GM21529 (cell line): Measurements from ENCODE around the gene SEH1L.

Source experiments
- ATAC-seq: cut with Tn5 transposase; IDR thresholded peaks from one replicate; pipeline ENCODE4 v1.9.1; 2021; ENCODE audit not compliant: unreplicated experiment

Gene SEH1L

GRCh38 chr18:13035249-13035914 lies 87.6 kb downstream of the SEH1L start:
- no peak for ATAC-seq

GRCh38 chr18:13036622-13037320 lies 89.0 kb downstream of the SEH1L start:
- no peak for ATAC-seq
